Liver (tissue), 3 donors: Measurements from ENCODE around the gene RSRC1.

ENCODE experiments used
- EGR1 ChIP-seq, 2 donors: IDR thresholded peaks; 2 replicates each; pipeline ENCODE4 v1.6.1; 2016 to 2018; ENCODE audit warnings: antibody characterized with exemption in 2 of 2, low read depth in 2 of 2
- JUND ChIP-seq, 2 donors: IDR thresholded peaks; 2 replicates each; pipeline ENCODE4 v1.6.1; 2016; ENCODE audit warnings: antibody characterized with exemption in 2 of 2
- SP1 ChIP-seq: IDR thresholded peaks from 2 replicates; pipeline ENCODE4 v1.6.1; 2018; ENCODE audit warnings: antibody characterized with exemption, mild to moderate bottlenecking
- TF ChIP-seq, protein P1 (sequence below): fragments of 150-350 bp; IDR thresholded peaks from 2 replicates; pipeline ENCODE4 v1.5.1; 2017; ENCODE audit warnings: improper control_type of control experiment, low read depth, low read length; ENCODE audit not compliant: missing input control
- TF ChIP-seq, protein P2 (sequence below): IDR thresholded peaks from 2 replicates; pipeline ENCODE4 v1.6.1; 2016; ENCODE audit warnings: antibody characterized with exemption, mild to moderate bottlenecking
- donor health status: healthy.
- donor health status: healthy.

DNA sequence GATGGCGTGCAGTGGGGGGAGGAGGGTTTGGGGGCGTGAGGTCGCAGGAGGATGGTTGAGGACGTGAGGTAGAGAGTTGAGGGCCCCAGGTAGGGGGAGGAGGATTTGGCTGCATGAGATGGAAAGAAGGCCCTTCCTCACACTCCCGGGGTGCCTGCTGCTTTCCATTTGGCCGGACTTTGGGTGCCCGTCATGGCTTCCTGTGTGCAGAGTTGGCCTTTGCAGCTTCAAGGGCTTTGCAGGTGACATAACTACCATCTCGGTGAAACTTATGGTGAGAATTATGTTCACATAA, 462.8 kb downstream of the RSRC1 start:
- TF ChIP-seq, protein P1, sequence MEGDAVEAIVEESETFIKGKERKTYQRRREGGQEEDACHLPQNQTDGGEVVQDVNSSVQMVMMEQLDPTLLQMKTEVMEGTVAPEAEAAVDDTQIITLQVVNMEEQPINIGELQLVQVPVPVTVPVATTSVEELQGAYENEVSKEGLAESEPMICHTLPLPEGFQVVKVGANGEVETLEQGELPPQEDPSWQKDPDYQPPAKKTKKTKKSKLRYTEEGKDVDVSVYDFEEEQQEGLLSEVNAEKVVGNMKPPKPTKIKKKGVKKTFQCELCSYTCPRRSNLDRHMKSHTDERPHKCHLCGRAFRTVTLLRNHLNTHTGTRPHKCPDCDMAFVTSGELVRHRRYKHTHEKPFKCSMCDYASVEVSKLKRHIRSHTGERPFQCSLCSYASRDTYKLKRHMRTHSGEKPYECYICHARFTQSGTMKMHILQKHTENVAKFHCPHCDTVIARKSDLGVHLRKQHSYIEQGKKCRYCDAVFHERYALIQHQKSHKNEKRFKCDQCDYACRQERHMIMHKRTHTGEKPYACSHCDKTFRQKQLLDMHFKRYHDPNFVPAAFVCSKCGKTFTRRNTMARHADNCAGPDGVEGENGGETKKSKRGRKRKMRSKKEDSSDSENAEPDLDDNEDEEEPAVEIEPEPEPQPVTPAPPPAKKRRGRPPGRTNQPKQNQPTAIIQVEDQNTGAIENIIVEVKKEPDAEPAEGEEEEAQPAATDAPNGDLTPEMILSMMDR = no peak
- TF ChIP-seq JUND (IDR thresholded peaks at IDR 0.05) (no peak), EGR1 (IDR thresholded peaks at IDR 0.05; ENCODE audit: low read depth in 2 of 2) (no peak), SP1 (no peak)
- TF ChIP-seq, protein P2, sequence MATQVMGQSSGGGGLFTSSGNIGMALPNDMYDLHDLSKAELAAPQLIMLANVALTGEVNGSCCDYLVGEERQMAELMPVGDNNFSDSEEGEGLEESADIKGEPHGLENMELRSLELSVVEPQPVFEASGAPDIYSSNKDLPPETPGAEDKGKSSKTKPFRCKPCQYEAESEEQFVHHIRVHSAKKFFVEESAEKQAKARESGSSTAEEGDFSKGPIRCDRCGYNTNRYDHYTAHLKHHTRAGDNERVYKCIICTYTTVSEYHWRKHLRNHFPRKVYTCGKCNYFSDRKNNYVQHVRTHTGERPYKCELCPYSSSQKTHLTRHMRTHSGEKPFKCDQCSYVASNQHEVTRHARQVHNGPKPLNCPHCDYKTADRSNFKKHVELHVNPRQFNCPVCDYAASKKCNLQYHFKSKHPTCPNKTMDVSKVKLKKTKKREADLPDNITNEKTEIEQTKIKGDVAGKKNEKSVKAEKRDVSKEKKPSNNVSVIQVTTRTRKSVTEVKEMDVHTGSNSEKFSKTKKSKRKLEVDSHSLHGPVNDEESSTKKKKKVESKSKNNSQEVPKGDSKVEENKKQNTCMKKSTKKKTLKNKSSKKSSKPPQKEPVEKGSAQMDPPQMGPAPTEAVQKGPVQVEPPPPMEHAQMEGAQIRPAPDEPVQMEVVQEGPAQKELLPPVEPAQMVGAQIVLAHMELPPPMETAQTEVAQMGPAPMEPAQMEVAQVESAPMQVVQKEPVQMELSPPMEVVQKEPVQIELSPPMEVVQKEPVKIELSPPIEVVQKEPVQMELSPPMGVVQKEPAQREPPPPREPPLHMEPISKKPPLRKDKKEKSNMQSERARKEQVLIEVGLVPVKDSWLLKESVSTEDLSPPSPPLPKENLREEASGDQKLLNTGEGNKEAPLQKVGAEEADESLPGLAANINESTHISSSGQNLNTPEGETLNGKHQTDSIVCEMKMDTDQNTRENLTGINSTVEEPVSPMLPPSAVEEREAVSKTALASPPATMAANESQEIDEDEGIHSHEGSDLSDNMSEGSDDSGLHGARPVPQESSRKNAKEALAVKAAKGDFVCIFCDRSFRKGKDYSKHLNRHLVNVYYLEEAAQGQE = no peak
